GM23338 (cell line): Measurements from ENCODE around the gene ARHGDIA. TPM values are rescaled to one million over a fixed set of nuclear protein-coding genes. Genes with fewer than 3 reads are reported as not detected.

ENCODE experiments used
- ATAC-seq: fragments of 200-7000 bp; cut with Tn5 transposase; 3 replicates; pipeline ENCODE4 v1.9.1; 2020
- DNase-seq: peaks from one replicate; pipeline ENCODE4 v3.0.0-alpha.2; 2015; ENCODE audit warnings: low spot score
- H2AFZ ChIP-seq: fragments of 200-600 bp; sonication (generic); 2 replicates; pipeline ENCODE4 v1.8.0; 2016; ENCODE audit warnings: antibody characterized with exemption, mild to moderate bottlenecking, moderate library complexity
- H3F3A ChIP-seq: fragments of 200-600 bp; sonication (generic); replicated peaks from 2 replicates; pipeline ENCODE4 v1.8.0; 2017; ENCODE audit warnings: antibody characterized with exemption, mixed run types, low read depth
- H3K27ac ChIP-seq: fragments of 200-600 bp; sonication (generic); 2 replicates; pipeline ENCODE4 v1.6.1; 2016; ENCODE audit warnings: low read depth
- H3K27me3 ChIP-seq: fragments of 200-600 bp; sonication (generic); 2 replicates; pipeline ENCODE4 v1.8.0; 2016; ENCODE audit warnings: mild to moderate bottlenecking, mixed run types, moderate library complexity; ENCODE audit not compliant: insufficient read depth
- H3K36me3 ChIP-seq: fragments of 200-600 bp; sonication (generic); 2 replicates; pipeline ENCODE4 v1.8.0; 2016; ENCODE audit warnings: mild to moderate bottlenecking; ENCODE audit not compliant: insufficient read depth
- H3K4me1 ChIP-seq: fragments of 200-600 bp; sonication (generic); 2 replicates; pipeline ENCODE4 v1.8.0; 2016; ENCODE audit warnings: mild to moderate bottlenecking, moderate library complexity; ENCODE audit not compliant: insufficient read depth
- H3K4me2 ChIP-seq: fragments of 200-600 bp; sonication (generic); 2 replicates; pipeline ENCODE4 v1.7.1; 2017; ENCODE audit warnings: mixed run types
- H3K4me3 ChIP-seq: fragments of 200-600 bp; sonication (generic); 2 replicates; pipeline ENCODE4 v1.6.1; 2016; ENCODE audit warnings: mixed run types
- H3K79me2 ChIP-seq: fragments of 200-600 bp; sonication (generic); replicated peaks from 2 replicates; pipeline ENCODE4 v1.8.0; 2017; ENCODE audit warnings: mild to moderate bottlenecking; ENCODE audit not compliant: insufficient read depth
- H3K9me2 ChIP-seq: fragments of 200-600 bp; sonication (generic); 2 replicates; pipeline ENCODE4 v1.8.0; 2017; ENCODE audit not compliant: insufficient read depth
- H4K20me1 ChIP-seq: fragments of 200-600 bp; sonication (generic); replicated peaks from 2 replicates; pipeline ENCODE4 v1.8.0; 2017; ENCODE audit warnings: mild to moderate bottlenecking; ENCODE audit not compliant: insufficient read depth
- H3K27ac Mint-ChIP-seq: 2 replicates; pipeline ENCODE4 v1.8.0; 2020; ENCODE audit warnings: inconsistent platforms, mild to moderate bottlenecking, moderate library complexity, mixed read lengths
- H3K27me3 Mint-ChIP-seq: 3 replicates; pipeline ENCODE4 v1.8.0; 2022; ENCODE audit warnings: low read depth, mild to moderate bottlenecking, moderate library complexity, mixed read lengths, inconsistent platforms; ENCODE audit not compliant: insufficient read depth, poor library complexity
- H3K36me3 Mint-ChIP-seq: 3 replicates; pipeline ENCODE4 v1.8.0; 2021; ENCODE audit warnings: low read depth, mild to moderate bottlenecking, inconsistent platforms, moderate library complexity, mixed read lengths
- H3K4me1 Mint-ChIP-seq: 3 replicates; pipeline ENCODE4 v1.8.0; 2020; ENCODE audit warnings: mild to moderate bottlenecking, inconsistent platforms, mixed read lengths
- H3K4me3 Mint-ChIP-seq: 3 replicates; pipeline ENCODE4 v1.8.0; 2021; ENCODE audit warnings: moderate library complexity, mild to moderate bottlenecking, inconsistent platforms, mixed read lengths
- H3K9me3 Mint-ChIP-seq: 3 replicates; pipeline ENCODE4 v1.8.0; 2020; ENCODE audit warnings: moderate library complexity, mild to moderate bottlenecking, inconsistent platforms, mixed read lengths
- CREB1 ChIP-seq: fragments of 250-450 bp; sonication (Bioruptor Pico); IDR thresholded peaks from 2 replicates; pipeline ENCODE4 v1.5.0; 2020; ENCODE audit warnings: low read depth, mild to moderate bottlenecking, moderate library complexity
- ETS1 ChIP-seq: IDR thresholded peaks from 2 replicates; pipeline ENCODE4 v1.6.1; 2016; ENCODE audit warnings: antibody characterized with exemption
- EZH2 ChIP-seq: fragments of 200-600 bp; sonication (generic); IDR thresholded peaks from one replicate; pipeline ENCODE4 v1.8.0; 2017; ENCODE audit warnings: antibody characterized with exemption, mild to moderate bottlenecking, low read depth; ENCODE audit not compliant: unreplicated experiment
- EZH2phosphoT487 ChIP-seq: fragments of 200-600 bp; sonication (generic); IDR thresholded peaks from one replicate; pipeline ENCODE4 v1.8.1; 2018; ENCODE audit warnings: antibody characterized with exemption; ENCODE audit not compliant: unreplicated experiment
- JUNB ChIP-seq: IDR thresholded peaks from one replicate; pipeline ENCODE4 v1.6.1; 2016; ENCODE audit warnings: antibody characterized with exemption; ENCODE audit not compliant: unreplicated experiment
- NANOG ChIP-seq: IDR thresholded peaks from 2 replicates; pipeline ENCODE4 v1.6.1; 2016; ENCODE audit warnings: antibody characterized with exemption, borderline replicate concordance
- POLR2AphosphoS5 ChIP-seq: IDR thresholded peaks from 2 replicates; pipeline ENCODE4 v1.6.1; 2016; ENCODE audit warnings: antibody characterized with exemption, low read depth
- STAT1 ChIP-seq: IDR thresholded peaks from one replicate; pipeline ENCODE4 v1.6.1; 2016; ENCODE audit warnings: antibody characterized with exemption; ENCODE audit not compliant: unreplicated experiment
- polyA plus RNA-seq: library from polyadenylated mRNA; unstranded; fragments of >200 nt; fragmentation: Nextera tagmentation; extraction: Ambion mirVana; gene quantifications from 2 replicates; pipeline ENCODE4 v1.2.1, GENCODE V29; 2016
- total RNA-seq: library from RNA; depleted of rRNA; stranded (reverse); fragments of >200 nt; shearing (Covaris generic); gene quantifications from 2 replicates; pipeline ENCODE4 v1.2.3, GENCODE V29; 2014
- TF ChIP-seq, protein P1 (sequence below), 2 experiments: fragments of 200-600 bp in 1 of 2; sonication (generic) in 1 of 2; conservative IDR thresholded peaks; 2 replicates each; pipeline versions ENCODE4 v1.5.1 to v1.6.1; 2016 to 2017; ENCODE audit warnings: antibody characterized with exemption in 2 of 2, low read depth in 2 of 2, mild to moderate bottlenecking in 2 of 2, moderate library complexity in 1 of 2
- TF ChIP-seq, protein P2 (sequence below): fragments of 250-450 bp; sonication (Bioruptor Pico); IDR thresholded peaks from 2 replicates; pipeline ENCODE4 v1.5.0; 2020; ENCODE audit warnings: mild to moderate bottlenecking, moderate library complexity

The ARHGDIA gene
- total and polyA plus RNA-seq, 2 experiments from 2014 or later: 125 to 140 TPM

GRCh38 chr17:81885454-81885853, 14.3 kb upstream of the ARHGDIA start (continued):
- TF ChIP-seq, protein P1, sequence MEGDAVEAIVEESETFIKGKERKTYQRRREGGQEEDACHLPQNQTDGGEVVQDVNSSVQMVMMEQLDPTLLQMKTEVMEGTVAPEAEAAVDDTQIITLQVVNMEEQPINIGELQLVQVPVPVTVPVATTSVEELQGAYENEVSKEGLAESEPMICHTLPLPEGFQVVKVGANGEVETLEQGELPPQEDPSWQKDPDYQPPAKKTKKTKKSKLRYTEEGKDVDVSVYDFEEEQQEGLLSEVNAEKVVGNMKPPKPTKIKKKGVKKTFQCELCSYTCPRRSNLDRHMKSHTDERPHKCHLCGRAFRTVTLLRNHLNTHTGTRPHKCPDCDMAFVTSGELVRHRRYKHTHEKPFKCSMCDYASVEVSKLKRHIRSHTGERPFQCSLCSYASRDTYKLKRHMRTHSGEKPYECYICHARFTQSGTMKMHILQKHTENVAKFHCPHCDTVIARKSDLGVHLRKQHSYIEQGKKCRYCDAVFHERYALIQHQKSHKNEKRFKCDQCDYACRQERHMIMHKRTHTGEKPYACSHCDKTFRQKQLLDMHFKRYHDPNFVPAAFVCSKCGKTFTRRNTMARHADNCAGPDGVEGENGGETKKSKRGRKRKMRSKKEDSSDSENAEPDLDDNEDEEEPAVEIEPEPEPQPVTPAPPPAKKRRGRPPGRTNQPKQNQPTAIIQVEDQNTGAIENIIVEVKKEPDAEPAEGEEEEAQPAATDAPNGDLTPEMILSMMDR (conservative IDR thresholded peaks at IDR 0.05; ENCODE audit: low read depth in 2 of 2): no peak
- TF ChIP-seq, protein P2, sequence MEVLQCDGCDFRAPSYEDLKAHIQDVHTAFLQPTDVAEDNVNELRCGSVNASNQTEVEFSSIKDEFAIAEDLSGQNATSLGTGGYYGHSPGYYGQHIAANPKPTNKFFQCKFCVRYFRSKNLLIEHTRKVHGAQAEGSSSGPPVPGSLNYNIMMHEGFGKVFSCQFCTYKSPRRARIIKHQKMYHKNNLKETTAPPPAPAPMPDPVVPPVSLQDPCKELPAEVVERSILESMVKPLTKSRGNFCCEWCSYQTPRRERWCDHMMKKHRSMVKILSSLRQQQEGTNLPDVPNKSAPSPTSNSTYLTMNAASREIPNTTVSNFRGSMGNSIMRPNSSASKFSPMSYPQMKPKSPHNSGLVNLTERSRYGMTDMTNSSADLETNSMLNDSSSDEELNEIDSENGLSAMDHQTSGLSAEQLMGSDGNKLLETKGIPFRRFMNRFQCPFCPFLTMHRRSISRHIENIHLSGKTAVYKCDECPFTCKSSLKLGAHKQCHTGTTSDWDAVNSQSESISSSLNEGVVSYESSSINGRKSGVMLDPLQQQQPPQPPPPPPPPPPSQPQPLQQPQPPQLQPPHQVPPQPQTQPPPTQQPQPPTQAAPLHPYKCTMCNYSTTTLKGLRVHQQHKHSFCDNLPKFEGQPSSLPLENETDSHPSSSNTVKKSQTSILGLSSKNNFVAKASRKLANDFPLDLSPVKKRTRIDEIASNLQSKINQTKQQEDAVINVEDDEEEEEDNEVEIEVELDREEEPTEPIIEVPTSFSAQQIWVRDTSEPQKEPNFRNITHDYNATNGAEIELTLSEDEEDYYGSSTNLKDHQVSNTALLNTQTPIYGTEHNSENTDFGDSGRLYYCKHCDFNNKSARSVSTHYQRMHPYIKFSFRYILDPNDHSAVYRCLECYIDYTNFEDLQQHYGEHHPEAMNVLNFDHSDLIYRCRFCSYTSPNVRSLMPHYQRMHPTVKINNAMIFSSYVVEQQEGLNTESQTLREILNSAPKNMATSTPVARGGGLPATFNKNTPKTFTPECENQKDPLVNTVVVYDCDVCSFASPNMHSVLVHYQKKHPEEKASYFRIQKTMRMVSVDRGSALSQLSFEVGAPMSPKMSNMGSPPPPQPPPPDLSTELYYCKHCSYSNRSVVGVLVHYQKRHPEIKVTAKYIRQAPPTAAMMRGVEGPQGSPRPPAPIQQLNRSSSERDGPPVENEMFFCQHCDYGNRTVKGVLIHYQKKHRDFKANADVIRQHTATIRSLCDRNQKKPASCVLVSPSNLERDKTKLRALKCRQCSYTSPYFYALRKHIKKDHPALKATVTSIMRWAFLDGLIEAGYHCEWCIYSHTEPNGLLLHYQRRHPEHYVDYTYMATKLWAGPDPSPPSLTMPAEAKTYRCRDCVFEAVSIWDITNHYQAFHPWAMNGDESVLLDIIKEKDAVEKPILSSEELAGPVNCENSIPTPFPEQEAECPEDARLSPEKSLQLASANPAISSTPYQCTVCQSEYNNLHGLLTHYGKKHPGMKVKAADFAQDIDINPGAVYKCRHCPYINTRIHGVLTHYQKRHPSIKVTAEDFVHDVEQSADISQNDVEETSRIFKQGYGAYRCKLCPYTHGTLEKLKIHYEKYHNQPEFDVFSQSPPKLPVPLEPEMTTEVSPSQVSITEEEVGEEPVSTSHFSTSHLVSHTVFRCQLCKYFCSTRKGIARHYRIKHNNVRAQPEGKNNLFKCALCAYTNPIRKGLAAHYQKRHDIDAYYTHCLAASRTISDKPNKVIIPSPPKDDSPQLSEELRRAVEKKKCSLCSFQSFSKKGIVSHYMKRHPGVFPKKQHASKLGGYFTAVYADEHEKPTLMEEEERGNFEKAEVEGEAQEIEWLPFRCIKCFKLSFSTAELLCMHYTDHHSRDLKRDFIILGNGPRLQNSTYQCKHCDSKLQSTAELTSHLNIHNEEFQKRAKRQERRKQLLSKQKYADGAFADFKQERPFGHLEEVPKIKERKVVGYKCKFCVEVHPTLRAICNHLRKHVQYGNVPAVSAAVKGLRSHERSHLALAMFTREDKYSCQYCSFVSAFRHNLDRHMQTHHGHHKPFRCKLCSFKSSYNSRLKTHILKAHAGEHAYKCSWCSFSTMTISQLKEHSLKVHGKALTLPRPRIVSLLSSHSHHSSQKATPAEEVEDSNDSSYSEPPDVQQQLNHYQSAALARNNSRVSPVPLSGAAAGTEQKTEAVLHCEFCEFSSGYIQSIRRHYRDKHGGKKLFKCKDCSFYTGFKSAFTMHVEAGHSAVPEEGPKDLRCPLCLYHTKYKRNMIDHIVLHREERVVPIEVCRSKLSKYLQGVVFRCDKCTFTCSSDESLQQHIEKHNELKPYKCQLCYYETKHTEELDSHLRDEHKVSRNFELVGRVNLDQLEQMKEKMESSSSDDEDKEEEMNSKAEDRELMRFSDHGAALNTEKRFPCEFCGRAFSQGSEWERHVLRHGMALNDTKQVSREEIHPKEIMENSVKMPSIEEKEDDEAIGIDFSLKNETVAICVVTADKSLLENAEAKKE (CRISPR knock-in tag): no peak
- TF ChIP-seq NANOG (no peak), STAT1 (no peak), EZH2phosphoT487 (no peak)

- H3K9me3 Mint-ChIP-seq: no peaks in the 10 kb centered on the region
- H3K9me2 ChIP-seq: no peaks in the 10 kb centered on the region
- peaks cover 18% of the 10 kb centered on the region for H4K20me1 ChIP-seq
- peaks cover 88% of the 10 kb centered on the region for H3K36me3 Mint-ChIP-seq
- H3K36me3 ChIP-seq: peaks cover 31% of the 10 kb centered on the region
- ATAC-seq: no peak
- H3F3A ChIP-seq: peaks cover 16% of the 10 kb centered on the region
- no peak overlapping the region for H3K4me2 ChIP-seq
- peaks cover 29% of the 10 kb centered on the region for H3K79me2 ChIP-seq
- H3K27ac ChIP-seq: no peak overlapping the region
- peaks cover 19% of the 10 kb centered on the region for H3K27me3 Mint-ChIP-seq
- H3K4me1 Mint-ChIP-seq: peaks cover 2% of the 10 kb centered on the region; the same call in 1 of the 3 replicates
- DNase-seq: no peak
- no peak overlapping the region for H3K4me3 Mint-ChIP-seq
- H3K4me1 ChIP-seq: peaks cover 3% of the 10 kb centered on the region; the same call in 1 of the 2 replicates
- TF ChIP-seq JUNB: no peak
- no peak for TF ChIP-seq EZH2
- no peak for TF ChIP-seq ETS1
- TF ChIP-seq CREB1: no peak
- TF ChIP-seq POLR2AphosphoS5: no peak
- TF ChIP-seq, protein P1 (conservative IDR thresholded peaks at IDR 0.05; ENCODE audit: low read depth in 2 of 2): no peak
- H3K27me3 ChIP-seq: no peaks in the 10 kb centered on the region
- H3K4me3 ChIP-seq: no peak overlapping the region
- H3K27ac Mint-ChIP-seq: no peak overlapping the region
- no peak overlapping the region for H2AFZ ChIP-seq
Measured at GRCh38 chr17:81884968-81885367, 13.8 kb upstream of the ARHGDIA start.
